Measurements from ENCODE around the gene MYOCOS. TPM values are rescaled to one million over a fixed set of nuclear protein-coding genes. Genes with fewer than 3 reads are reported as not detected.
A peak's percentile ranks its signal among the peaks of the same experiment; 100 is the strongest.
"Not testable (repeated sequence)": the region's sequence is repeated elsewhere in the genome, so short reads cannot be mapped to it uniquely, and the experiment has no call there.

Gene MYOCOS
- not detected for polyA plus RNA-seq (2013, experiment 1 of 2; ENCODE audit: insufficient read length)
- not detected for polyA plus RNA-seq (2013, experiment 2 of 2; ENCODE audit: insufficient read length)

- DNase-seq = no peak
Measured at GRCh38 chr1:171622152-171622462, at the start of gene MYOCOS. TSS of gene MYOCOS (plus strand) at chr1:171622243. CDS start at chr1:171623884, 1,641 bp downstream.

GRCh38 chr1:171576144-171576543 lies 45.9 kb upstream of the MYOCOS start:
- no peak for DNase-seq

- DNase-seq = no peak
Measured at GRCh38 chr1:171581226-171581625, 40.8 kb upstream of the MYOCOS start.

- no peak for DNase-seq
Measured at GRCh38 chr1:171581766-171582165, 40.3 kb upstream of the MYOCOS start.

- no peak for DNase-seq
Measured at GRCh38 chr1:171582589-171582988, 39.5 kb upstream of the MYOCOS start.

- no peak for DNase-seq
Measured at GRCh38 chr1:171583591-171584201, 38.3 kb upstream of the MYOCOS start.

- no peak for DNase-seq
Measured at GRCh38 chr1:171585715-171586114, 36.3 kb upstream of the MYOCOS start.

- no peak for DNase-seq
Measured at GRCh38 chr1:171588230-171588629, 33.8 kb upstream of the MYOCOS start.

- DNase-seq = peak; percentile 29
Measured at GRCh38 chr1:171590022-171590421, 32.0 kb upstream of the MYOCOS start.

GRCh38 chr1:171595324-171595723 lies 26.7 kb upstream of the MYOCOS start:
- DNase-seq = no peak

- DNase-seq = no peak
Measured at GRCh38 chr1:171596119-171596518, 25.9 kb upstream of the MYOCOS start.

- DNase-seq = no peak
Measured at GRCh38 chr1:171596705-171597104, 25.3 kb upstream of the MYOCOS start.

GRCh38 chr1:171597203-171597602 lies 24.8 kb upstream of the MYOCOS start:
- DNase-seq = no peak

GRCh38 chr1:171600310-171600709 lies 21.7 kb upstream of the MYOCOS start:
- not testable (repeated sequence) for DNase-seq

- DNase-seq = no peak
Measured at GRCh38 chr1:171600862-171601261, 21.2 kb upstream of the MYOCOS start.

- not testable (repeated sequence) for DNase-seq
Measured at GRCh38 chr1:171603042-171603441, 19.0 kb upstream of the MYOCOS start.

GRCh38 chr1:171606402-171606941 lies 15.6 kb upstream of the MYOCOS start:
- no peak for DNase-seq

- DNase-seq = no peak
Measured at GRCh38 chr1:171610385-171610784, 11.7 kb upstream of the MYOCOS start.

GRCh38 chr1:171611306-171611705 lies 10.7 kb upstream of the MYOCOS start:
- no peak for DNase-seq

GRCh38 chr1:171613282-171613681 lies 8.8 kb upstream of the MYOCOS start:
- DNase-seq = no peak

GRCh38 chr1:171615122-171615906 lies 6.7 kb upstream of the MYOCOS start:
- DNase-seq = not testable (repeated sequence)

GRCh38 chr1:171616586-171616985 lies 5.5 kb upstream of the MYOCOS start:
- no peak for DNase-seq

GRCh38 chr1:171623651-171624331 lies 1.7 kb downstream of the MYOCOS start:
- no peak for DNase-seq
